ENCODE data around the gene EIF5B.

DNA sequence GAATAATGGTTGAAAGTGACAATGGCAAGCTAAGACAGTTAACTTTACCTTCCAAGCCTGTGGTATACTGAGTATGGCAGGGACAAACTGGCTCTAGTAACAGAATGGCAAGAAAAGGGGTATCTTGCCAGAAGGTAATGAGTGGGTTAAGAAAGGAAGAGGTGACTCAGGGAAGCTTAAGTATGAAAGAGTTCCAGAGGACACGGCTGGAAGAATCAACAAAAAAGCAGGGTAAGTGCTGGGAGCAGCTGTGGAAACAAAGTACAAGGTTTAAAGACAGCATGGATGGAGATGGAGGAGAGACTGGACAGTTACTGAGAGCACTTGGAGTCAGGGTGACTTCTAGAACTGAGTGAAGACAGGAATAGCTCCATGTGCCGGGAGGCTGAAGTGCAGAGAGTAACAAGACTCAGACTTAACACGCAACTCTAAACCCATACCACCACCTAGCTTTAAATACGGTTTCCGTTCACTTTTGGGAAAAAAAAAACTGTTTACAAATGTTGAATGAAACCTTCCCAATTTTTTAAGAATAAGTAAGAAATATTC is 83.6 kb downstream of the EIF5B start:
- TF ChIP-seq EZH2 (IDR thresholded peaks at IDR 0.05; ENCODE audit: low read length, missing control alignments), result no peak
- TF ChIP-seq, protein P1, sequence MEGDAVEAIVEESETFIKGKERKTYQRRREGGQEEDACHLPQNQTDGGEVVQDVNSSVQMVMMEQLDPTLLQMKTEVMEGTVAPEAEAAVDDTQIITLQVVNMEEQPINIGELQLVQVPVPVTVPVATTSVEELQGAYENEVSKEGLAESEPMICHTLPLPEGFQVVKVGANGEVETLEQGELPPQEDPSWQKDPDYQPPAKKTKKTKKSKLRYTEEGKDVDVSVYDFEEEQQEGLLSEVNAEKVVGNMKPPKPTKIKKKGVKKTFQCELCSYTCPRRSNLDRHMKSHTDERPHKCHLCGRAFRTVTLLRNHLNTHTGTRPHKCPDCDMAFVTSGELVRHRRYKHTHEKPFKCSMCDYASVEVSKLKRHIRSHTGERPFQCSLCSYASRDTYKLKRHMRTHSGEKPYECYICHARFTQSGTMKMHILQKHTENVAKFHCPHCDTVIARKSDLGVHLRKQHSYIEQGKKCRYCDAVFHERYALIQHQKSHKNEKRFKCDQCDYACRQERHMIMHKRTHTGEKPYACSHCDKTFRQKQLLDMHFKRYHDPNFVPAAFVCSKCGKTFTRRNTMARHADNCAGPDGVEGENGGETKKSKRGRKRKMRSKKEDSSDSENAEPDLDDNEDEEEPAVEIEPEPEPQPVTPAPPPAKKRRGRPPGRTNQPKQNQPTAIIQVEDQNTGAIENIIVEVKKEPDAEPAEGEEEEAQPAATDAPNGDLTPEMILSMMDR (conservative IDR thresholded peaks at IDR 0.05 in 1 of 2, IDR thresholded peaks at IDR 0.05 in 1 of 2; ENCODE audit: low read depth in 1 of 2, low read length in 2 of 2), result no peak
